Stimulated activated CD4-positive, alpha-beta T cell treated with anti-CD3 and anti-CD28 coated beads, Interleukin-4, amount 100 ng/mL, for 4 hours (primary cell): ENCODE data around the gene RPS24.
"Not testable (repeated sequence)": the region's sequence is repeated elsewhere in the genome, so short reads cannot be mapped to it uniquely, and the experiment has no call there.

Source experiments
- DNase-seq, 2 experiments: peaks; one replicate each; pipeline ENCODE4 v3.0.0-alpha.2; 2020

Gene RPS24

DNA sequence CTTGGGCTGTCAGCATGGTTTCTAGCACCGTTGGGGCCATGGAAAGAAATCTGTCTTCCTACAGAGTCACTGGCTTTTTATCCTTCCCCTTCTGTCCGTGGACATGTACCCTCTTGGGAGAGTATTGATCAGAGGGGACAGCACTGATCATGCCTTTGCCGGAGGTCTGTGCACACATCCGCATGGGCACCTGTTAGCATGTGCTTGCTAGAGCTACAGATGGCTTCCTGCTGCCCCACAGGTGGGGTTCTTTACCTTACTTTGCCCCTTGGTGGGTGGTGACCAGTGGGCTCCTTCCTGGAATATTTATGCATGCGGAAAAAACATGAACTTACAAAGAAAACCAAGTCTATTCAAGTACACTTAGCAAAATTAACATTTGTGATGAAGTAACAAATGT lies 24.9 kb downstream of the RPS24 start:
- DNase-seq = no peak

- no peak for DNase-seq
Measured at GRCh38 chr10:78059906-78060702, 26.4 kb downstream of the RPS24 start.

GRCh38 chr10:78062296-78062695 lies 28.6 kb downstream of the RPS24 start:
- no peak for DNase-seq

DNA sequence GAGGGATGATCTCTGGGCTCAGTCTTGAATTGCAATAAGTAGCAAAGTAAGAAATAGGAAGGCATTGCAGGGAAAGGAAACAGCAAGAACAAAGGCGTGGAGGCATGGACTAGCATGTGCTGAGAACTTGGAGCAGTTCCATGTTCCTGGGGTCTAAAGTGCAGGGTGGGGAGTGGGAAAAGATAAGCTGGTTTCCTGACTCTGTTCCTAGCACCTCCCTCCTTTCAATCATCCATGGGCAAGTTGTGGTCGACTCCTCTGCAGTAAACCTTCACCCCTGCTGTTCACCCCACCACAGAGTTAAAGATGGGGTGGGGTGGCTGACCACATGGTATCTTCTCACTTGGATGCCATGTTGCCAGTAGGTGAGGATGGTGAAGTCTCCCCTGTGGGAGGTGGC lies 29.6 kb downstream of the RPS24 start:
- DNase-seq = no peak

- not testable (repeated sequence) for DNase-seq
Measured at GRCh38 chr10:78064919-78065318, 31.3 kb downstream of the RPS24 start.

DNA sequence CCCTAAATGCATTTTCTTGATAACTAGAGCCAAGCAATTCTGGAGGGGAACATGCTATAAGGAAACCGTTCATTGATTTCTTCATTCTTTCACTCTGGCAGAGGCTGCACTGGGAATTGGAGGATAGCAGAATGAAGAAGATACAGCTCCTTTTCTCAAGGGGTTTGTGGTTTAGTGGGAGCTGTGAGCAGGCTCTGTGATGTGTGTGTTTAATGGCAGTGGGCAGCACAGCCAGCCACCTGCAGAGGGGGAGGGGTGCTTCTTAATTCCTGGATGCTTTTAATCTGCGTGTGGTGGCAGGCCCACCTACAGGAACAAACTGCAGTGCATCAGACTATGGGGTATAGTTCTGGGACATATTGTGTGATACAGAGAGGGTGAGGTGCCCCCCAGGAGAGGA lies 31.9 kb downstream of the RPS24 start:
- DNase-seq = no peak

GRCh38 chr10:78066012-78066411 lies 32.3 kb downstream of the RPS24 start:
- DNase-seq = no peak

- no peak for DNase-seq
Measured at GRCh38 chr10:78066728-78067430, 33.2 kb downstream of the RPS24 start.

DNA sequence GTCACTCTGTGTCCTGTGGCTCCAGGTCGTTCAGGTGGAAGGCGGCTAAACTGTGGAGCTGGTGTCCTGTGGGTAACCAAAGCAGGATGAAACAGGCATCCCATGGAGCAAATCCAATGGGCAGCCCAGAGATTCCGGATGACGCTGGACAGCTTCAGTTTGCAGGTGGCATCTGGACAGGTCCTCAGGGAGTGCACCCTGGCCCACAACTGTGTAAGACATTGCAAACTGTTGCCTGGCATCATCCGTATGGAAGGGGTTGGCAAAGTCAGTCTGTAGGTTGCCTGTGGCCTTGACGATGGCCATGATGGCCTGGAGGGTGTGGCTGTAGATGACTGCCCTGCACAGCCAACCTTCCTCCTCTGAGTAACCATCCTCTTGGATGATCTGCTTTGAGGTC lies 35.5 kb downstream of the RPS24 start:
- no peak for DNase-seq

DNA sequence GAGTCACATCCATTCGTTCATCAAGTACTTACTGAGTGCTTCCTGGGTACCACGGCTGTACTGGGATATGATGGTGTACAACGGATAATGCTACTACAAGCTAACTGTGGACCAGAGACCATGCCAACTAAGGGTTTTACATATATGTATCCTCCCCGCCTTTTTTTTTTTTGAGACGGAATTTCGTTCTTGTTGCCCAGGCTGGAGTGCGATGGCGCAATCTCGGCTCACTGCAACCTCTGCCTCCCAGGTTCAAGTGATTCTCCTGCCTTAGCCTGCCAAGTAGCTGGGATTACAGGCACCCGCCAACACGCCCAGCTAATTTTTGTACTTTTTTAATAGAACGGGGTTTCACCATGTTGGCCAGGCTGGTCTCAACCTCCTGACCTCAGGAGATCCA lies 36.4 kb downstream of the RPS24 start:
- not testable (repeated sequence) for DNase-seq

DNA sequence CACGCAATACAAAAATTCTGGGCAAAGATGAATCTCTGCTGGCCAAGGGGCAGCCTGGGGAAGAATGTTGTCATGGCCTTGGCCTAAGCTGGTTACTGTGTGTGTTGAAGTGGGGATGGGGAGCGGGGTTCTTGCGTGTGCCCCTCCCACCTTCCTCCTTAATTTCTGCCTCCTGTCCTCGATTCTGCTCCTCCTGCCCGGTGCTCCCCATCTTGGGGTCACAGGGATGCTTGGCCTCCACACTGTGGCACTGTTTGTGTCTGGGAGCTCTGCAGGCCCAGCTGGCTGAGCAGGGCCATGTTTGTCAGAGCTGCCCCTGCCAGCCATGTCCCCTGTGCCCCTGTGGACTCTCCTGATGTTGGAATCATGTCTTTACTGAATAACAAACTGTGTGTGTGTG lies 37.1 kb downstream of the RPS24 start:
- DNase-seq = no peak

DNA sequence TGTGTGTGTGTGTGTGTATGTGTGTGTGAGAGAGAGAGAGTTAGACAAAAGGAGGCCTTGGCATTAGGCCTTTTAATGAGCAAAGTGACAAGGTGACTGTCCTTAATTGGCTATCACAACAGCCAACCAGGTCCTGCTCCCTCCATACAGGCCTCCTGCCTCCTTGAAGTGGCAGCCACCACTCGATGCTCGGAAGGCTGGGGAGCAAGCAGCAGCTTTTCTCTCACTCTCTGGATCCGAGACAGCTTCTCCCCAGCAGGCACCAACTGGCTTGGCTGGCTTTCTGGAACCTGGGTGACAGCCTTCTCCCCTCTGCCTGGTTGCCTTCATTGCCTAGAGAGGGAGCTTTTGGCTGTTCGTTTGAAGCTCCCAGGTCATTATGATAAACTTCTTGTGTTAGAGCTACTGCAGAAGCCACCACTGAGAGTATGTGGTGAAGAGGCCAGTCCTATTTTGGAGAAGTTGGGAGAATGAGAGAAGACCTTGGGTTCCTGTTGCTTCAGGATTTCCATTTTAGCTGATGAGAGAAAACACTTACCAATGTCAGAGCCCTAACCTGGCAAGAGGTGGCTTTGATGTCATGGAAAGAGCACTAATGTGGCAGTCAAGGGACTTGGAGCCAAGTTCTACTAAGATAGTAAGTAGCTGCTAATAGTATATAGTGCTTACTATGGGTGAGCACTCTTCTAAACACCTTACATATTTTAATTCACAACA lies 37.6 kb downstream of the RPS24 start:
- DNase-seq = no peak

DNA sequence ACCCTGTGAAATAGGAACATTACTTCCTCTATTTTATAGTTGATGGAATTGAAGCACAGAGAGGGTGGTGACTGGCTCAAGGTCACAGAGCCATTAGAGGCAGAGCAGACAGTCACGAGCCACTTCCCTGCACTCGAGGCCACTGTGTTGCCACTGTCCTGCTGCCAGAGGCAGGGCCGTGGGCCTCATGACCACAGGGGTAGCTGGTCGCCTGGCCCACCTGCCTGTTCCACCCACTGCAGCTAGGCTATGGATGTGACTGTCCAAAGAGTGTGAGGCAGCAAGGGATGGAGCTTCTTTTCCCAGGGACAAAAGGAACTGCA lies 38.2 kb downstream of the RPS24 start:
- DNase-seq = no peak

GRCh38 chr10:78072504-78072903 lies 38.8 kb downstream of the RPS24 start:
- DNase-seq = no peak

GRCh38 chr10:78075806-78076205 lies 42.1 kb downstream of the RPS24 start:
- DNase-seq = not testable (repeated sequence)

DNA sequence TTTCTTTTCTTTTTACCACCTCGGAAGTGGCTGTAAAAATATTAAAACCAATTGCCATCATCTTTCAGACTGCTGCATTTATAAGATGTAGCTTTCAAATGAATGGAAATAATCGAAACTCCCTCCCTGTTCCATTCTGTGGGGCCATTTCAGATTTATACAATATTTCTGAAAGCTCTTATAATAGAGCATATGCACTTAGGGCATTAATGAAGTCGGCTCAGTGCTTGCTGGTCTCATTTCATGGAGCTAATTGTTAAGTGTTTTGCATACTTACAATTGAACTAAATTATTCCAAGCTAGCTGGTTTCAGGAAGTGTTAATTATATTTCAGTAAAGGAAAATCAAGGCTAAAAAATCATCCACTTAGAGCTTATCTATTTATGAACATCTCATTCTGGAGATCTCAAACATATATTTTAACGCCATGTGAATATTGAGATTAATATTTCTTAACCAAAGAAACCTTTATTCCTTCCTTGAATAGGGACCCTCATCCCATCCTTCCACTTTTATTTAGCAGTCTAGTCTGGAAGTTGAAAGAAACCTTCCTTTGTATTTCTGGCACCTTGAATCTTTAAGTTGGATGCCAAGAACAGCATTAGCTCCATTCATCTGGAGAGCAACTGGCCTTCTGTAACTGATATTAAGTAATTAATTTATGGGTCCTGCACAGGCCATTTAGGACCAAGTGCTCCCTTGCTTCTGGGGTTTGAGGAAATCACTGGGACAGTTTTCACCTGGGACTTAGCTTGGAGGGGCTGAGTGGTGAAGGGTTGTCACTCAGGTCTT lies 45.1 kb downstream of the RPS24 start:
- no peak for DNase-seq

DNA sequence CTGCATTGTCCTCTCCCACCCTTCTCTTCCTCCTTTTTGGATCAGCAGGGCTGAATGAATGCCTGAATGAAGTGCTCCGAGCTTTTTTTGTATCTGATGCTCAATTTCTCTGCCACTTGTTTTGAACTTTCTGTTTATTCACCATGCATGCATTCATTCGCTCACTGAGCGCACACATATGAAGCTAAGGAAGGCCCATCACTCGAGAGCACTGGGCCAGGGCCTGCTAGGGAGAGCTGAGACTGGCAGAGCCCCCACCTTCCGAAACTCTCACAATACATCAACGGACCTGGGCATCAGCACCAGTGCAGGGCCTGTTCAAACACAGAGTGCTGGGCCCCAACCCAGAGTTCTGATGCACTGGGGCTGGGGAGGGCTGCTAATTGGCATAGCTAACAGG lies 45.7 kb downstream of the RPS24 start:
- DNase-seq = no peak

DNA sequence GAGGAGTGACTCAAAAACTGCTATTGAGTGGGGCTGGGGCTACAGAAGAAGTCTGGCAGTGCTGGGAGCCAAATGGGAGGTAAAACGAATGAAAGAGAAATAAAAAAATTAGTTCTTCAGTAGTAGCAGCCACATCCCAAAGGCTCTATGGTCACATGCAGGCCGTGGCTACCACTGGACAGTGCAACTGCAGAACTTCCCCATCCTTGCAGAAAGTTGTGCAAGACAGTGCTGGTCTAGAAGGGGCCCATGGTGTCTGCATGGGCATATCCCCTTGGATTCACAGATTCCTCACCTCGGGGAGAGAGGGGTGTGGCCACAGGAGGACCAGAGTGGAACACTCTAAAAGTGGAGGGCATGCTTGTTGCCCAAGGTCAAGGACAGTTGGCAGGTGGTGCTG lies 47.6 kb downstream of the RPS24 start:
- DNase-seq = no peak

- DNase-seq = no peak
Measured at GRCh38 chr10:78082636-78083035, 49.0 kb downstream of the RPS24 start.
